Smooth muscle cell (in vitro differentiated cells): ENCODE results near the gene PCSK6. TPM values are rescaled to one million over a fixed set of nuclear protein-coding genes. Genes with fewer than 3 reads are reported as not detected.

ENCODE experiments used
- DNase-seq: peaks from one replicate; lab custom pipeline; 2025; ENCODE audit not compliant: unreplicated experiment; lab: John Stamatoyannopoulos, UW
- H2AFZ ChIP-seq: fragments of 200-600 bp; sonication (generic); 2 replicates; pipeline ENCODE4 v1.6.0; 2016; ENCODE audit warnings: antibody characterized with exemption, low read depth, mild to moderate bottlenecking
- H3F3A ChIP-seq: fragments of 200-600 bp; sonication (generic); 2 replicates; pipeline ENCODE4 v1.6.0; 2017; ENCODE audit warnings: antibody characterized with exemption, low read depth
- H3K27ac ChIP-seq: fragments of 200-600 bp; sonication (generic); 2 replicates; pipeline ENCODE4 v1.5.1; 2016; ENCODE audit warnings: low read depth, mild to moderate bottlenecking
- H3K27me3 ChIP-seq: fragments of 200-600 bp; sonication (generic); 2 replicates; pipeline ENCODE4 v1.6.1; 2016; ENCODE audit warnings: low read depth, mild to moderate bottlenecking
- H3K36me3 ChIP-seq: fragments of 200-600 bp; sonication (generic); 2 replicates; pipeline ENCODE4 v1.5.1; 2016; ENCODE audit warnings: low read depth
- H3K4me1 ChIP-seq: fragments of 200-600 bp; sonication (generic); 2 replicates; pipeline ENCODE4 v1.5.1; 2016; ENCODE audit warnings: low read depth
- H3K4me2 ChIP-seq: fragments of 200-600 bp; sonication (generic); 2 replicates; pipeline ENCODE4 v1.6.0; 2016; ENCODE audit warnings: mild to moderate bottlenecking
- H3K4me3 ChIP-seq: fragments of 200-600 bp; sonication (generic); 2 replicates; pipeline ENCODE4 v1.5.1; 2016; ENCODE audit warnings: mild to moderate bottlenecking
- H3K79me2 ChIP-seq: fragments of 200-600 bp; sonication (generic); 2 replicates; pipeline ENCODE4 v1.6.0; 2016; ENCODE audit warnings: low read depth, mild to moderate bottlenecking
- H3K9ac ChIP-seq: fragments of 200-600 bp; sonication (generic); 2 replicates; pipeline ENCODE4 v1.6.0; 2016; ENCODE audit warnings: low read depth
- H3K9me3 ChIP-seq: fragments of 200-600 bp; sonication (generic); replicated peaks from 2 replicates; pipeline ENCODE4 v1.5.1; 2016; ENCODE audit warnings: low read depth
- H4K20me1 ChIP-seq: fragments of 200-600 bp; sonication (generic); 2 replicates; pipeline ENCODE4 v1.6.0; 2016; ENCODE audit warnings: low read depth
- WGBS: methylation state at CpG from one replicate; pipeline ENCODE4 v1.1.7; 2016; ENCODE audit warnings: low lambda C conversion rate; 5-methylcytosine and 5-hydroxymethylcytosine counted together
- polyA plus RNA-seq: library from polyadenylated mRNA; unstranded; fragments of >200 nt; fragmentation: Nextera tagmentation; extraction: Ambion mirVana; gene quantifications from 2 replicates; pipeline ENCODE4 v1.2.1, GENCODE V29; 2016
- total RNA-seq: library from RNA; depleted of rRNA; stranded (reverse); fragments of >200 nt; gene quantifications from 2 replicates; pipeline ENCODE4 v1.2.3, GENCODE V29; 2014
- TF ChIP-seq, protein P1 (sequence below): fragments of 200-600 bp; sonication (generic); IDR thresholded peaks from 2 replicates; pipeline ENCODE4 v1.5.1; 2017; ENCODE audit warnings: borderline replicate concordance, mild to moderate bottlenecking, antibody characterized with exemption; ENCODE audit not compliant: insufficient read depth, poor library complexity, severe bottlenecking

Gene PCSK6
- total and polyA plus RNA-seq, 2 experiments from 2014 or later, result 17.5 TPM

DNA sequence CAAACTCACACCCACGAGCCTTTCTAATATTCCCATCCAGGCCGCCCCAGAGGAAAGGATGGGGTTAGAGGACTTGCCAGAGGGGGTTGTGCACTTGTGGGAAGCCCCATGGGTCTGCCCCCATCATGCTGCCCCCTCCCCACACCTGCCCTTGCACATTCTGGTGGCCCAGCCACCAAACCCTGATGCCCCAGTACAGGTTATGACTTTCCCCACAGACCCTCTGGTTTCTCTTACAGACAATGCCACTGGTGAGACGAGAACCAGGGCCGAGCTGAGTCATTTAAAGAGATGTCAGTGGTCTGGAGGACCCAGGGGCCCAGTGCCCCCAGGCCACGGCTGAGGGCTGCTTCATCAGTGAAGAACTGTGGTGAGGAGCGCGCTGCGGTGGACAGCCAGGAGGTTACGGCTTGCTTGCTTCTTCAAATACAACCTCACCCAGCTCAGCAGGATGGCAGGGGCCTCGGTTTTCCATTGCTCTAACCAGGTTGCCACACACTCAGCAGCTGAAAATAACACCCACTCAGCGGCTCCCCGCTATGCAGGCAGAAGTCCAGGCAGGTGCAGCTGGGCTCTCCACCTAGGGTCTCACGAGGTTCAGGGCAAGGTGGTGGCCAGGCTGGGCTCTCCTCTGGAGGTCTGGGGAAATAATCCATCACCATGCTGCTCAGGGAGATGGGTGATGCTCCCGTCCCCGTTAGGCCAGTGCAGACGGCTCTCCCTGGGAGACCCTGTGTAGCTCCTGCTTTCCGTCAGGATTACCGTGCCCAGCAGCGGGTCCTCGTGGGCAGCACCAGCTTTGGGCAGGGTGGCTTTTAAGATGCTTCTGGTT is 180.7 kb downstream of the PCSK6 start:
- no peaks in the 10 kb centered on the region for H3K79me2 ChIP-seq
- no peaks in the 10 kb centered on the region for H3K27me3 ChIP-seq
- H3K9ac ChIP-seq, result no peak overlapping the region
- H4K20me1 ChIP-seq, result no peaks in the 10 kb centered on the region
- WGBS, result 83% methylated on average over 20 of the region's 20 CpGs
- TF ChIP-seq, protein P1, sequence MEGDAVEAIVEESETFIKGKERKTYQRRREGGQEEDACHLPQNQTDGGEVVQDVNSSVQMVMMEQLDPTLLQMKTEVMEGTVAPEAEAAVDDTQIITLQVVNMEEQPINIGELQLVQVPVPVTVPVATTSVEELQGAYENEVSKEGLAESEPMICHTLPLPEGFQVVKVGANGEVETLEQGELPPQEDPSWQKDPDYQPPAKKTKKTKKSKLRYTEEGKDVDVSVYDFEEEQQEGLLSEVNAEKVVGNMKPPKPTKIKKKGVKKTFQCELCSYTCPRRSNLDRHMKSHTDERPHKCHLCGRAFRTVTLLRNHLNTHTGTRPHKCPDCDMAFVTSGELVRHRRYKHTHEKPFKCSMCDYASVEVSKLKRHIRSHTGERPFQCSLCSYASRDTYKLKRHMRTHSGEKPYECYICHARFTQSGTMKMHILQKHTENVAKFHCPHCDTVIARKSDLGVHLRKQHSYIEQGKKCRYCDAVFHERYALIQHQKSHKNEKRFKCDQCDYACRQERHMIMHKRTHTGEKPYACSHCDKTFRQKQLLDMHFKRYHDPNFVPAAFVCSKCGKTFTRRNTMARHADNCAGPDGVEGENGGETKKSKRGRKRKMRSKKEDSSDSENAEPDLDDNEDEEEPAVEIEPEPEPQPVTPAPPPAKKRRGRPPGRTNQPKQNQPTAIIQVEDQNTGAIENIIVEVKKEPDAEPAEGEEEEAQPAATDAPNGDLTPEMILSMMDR, result no peak
- no peak overlapping the region for H2AFZ ChIP-seq
- no peaks in the 10 kb centered on the region for H3K36me3 ChIP-seq
- H3F3A ChIP-seq, result no peaks in the 10 kb centered on the region
- H3K27ac ChIP-seq, result no peak overlapping the region
- no peak overlapping the region for H3K4me3 ChIP-seq
- no peaks in the 10 kb centered on the region for H3K9me3 ChIP-seq
- no peak for DNase-seq
- H3K4me2 ChIP-seq, result no peak overlapping the region
- H3K4me1 ChIP-seq, result no peaks in the 10 kb centered on the region

DNA sequence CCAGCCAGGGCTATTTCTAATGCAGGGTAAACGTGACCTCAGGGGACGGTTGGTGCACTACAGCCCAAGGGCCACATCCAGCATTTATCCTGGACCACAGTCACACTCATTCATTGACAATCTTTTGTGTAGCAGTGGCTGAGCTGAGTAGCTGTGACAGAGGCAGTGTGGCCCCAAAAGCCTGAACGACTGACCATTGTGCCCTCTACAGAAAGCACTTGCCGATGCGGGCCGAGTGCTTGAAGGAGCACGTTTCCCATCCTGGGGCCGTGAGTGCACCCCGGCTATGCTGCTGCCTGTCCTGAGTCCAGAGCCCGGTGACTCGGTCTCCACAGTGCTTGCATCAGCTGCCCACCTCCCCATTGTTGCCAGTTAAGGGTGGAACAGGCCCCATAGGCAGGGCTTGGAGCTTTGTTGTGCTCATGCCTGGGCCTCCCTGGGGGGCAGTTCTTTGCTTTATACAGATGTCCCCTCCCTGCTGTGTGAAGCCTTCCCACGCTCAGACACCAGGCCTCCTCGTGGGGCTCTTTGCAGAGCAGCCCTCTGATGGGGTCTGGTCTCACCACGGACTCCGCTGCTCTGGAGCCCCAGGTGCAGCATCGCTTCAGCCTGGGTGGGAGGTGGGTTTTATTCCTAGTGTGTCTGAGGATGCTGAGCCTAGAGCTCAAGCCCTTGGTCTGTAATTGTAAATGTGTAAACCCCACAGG is 181.5 kb downstream of the PCSK6 start:
- no peak for DNase-seq
- Histone ChIP-seq H4K20me1 (no peaks in the 10 kb centered on the region), H3K9me3 (no peaks in the 10 kb centered on the region), H3K27me3 (no peaks in the 10 kb centered on the region), H3K9ac (no peak overlapping the region), H3F3A (no peaks in the 10 kb centered on the region), H3K27ac (no peak overlapping the region), H3K36me3 (no peaks in the 10 kb centered on the region), H3K4me2 (no peak overlapping the region), H3K4me1 (no peaks in the 10 kb centered on the region), H3K4me3 (no peak overlapping the region), H2AFZ (no peak overlapping the region), H3K79me2 (no peaks in the 10 kb centered on the region)
- 86% methylated on average over 16 of the region's 16 CpGs for WGBS
- TF ChIP-seq, protein P1, result no peak

DNA sequence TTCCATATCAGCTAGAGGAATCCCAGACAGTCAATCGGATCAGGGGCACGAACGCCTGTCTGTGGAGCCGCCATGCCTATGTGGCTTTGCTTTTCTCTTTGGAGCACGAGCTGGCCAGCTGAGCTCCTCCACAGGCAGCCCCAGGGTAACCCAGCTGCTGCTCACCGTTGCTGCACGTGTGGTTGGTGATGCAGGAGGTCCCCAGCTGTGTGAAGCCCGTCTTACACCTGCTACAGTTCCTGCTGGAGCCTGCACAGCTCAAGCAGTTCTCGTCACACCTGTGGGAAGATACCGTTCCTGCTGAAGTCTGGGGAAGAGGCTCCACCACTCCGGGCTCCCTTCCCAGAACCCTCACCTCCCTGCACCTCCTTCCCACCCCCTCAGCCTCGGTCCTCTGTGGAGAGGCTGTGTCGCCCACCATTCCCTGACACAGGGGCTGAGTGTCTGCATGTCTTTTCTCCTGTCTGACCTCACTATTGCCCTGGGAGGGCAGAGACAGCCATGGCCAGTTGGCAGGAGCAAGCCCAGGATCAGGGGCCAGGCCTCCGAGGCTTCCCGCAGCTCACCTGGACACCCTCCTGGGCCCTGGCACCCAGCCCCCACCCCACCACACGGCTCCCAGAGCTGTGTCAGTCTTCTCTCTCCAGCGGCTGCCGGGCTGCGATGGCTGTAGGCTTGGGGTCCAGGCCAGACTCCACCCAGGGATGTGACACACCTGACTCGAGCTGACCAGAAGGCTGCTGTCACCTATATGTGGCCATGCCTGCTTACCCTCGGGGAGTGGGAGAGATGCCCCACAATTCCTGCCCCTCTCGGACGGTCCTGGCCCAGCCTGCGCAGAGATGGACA is 182.2 kb downstream of the PCSK6 start:
- Histone ChIP-seq H3F3A (no peaks in the 10 kb centered on the region), H3K9ac (no peak overlapping the region)
- no peak for DNase-seq

More for the DNA sequence above, 182.2 kb downstream of the PCSK6 start:
- 88% methylated on average over 24 of the region's 24 CpGs for WGBS
- Histone ChIP-seq H3K36me3 (no peaks in the 10 kb centered on the region), H3K27ac (no peak overlapping the region), H3K9me3 (no peaks in the 10 kb centered on the region), H3K4me2 (no peak overlapping the region), H4K20me1 (no peaks in the 10 kb centered on the region), H2AFZ (no peak overlapping the region), H3K4me3 (no peak overlapping the region), H3K4me1 (no peaks in the 10 kb centered on the region), H3K27me3 (no peaks in the 10 kb centered on the region), H3K79me2 (no peaks in the 10 kb centered on the region)
- TF ChIP-seq, protein P1, result no peak
